B cell (primary cell): ENCODE data around the gene CIDEC. TPM values are rescaled to one million over a fixed set of nuclear protein-coding genes. Genes with fewer than 3 reads are reported as not detected.

ENCODE experiments used
- ATAC-seq: fragments of 200-7000 bp; cut with Tn5 transposase; one replicate; pipeline ENCODE4 v1.10.0; 2021; ENCODE audit warnings: low read depth, mild to moderate bottlenecking, moderate number of reproducible peaks, moderate library complexity
- CTCF ChIA-PET: fragments of 350-600 bp; sonication (Branson Sonifier 250); formaldehyde crosslinking; loops from one replicate; lab custom pipeline; 2021; ENCODE audit warnings: antibody characterized with exemption, inconsistent platforms; lab: Charles Lee
- POLR2A ChIA-PET: fragments of 350-600 bp; sonication (Branson Sonifier 250); formaldehyde crosslinking; loops from one replicate; lab custom pipeline; 2021; ENCODE audit warnings: antibody characterized with exemption; lab: Charles Lee
- DNase-seq: peaks from one replicate; pipeline ENCODE4 v3.0.0; 2013
- H2AFZ ChIP-seq: 2 replicates; pipeline ENCODE4 v1.6.1; 2012; ENCODE audit warnings: mild to moderate bottlenecking, low read depth, low read length; ENCODE audit not compliant: insufficient read depth, poor library complexity, severe bottlenecking
- H3K27ac ChIP-seq, 2 donors: 1 replicate in 1 of 2; 2 replicates in 1 of 2; pipeline ENCODE4 v1.5.1; 2012 to 2013; ENCODE audit warnings: low read length in 2 of 2, mild to moderate bottlenecking in 2 of 2, moderate library complexity in 1 of 2
- H3K27me3 ChIP-seq, 4 experiments: fragments of 200-600 bp in 1 of 4; sonication (generic) in 1 of 4; replicated peaks in 1 of 4; 1 replicate in 2 of 4; 2 replicates in 2 of 4; pipeline versions ENCODE4 v1.6.1 to v1.7.0; 2013 to 2016; ENCODE audit warnings: low read length in 3 of 4, mild to moderate bottlenecking in 2 of 4, mixed read lengths in 1 of 4, moderate library complexity in 1 of 4; ENCODE audit not compliant: insufficient read depth in 4 of 4, control insufficient read depth in 3 of 4; ENCODE audit errors: control extremely low read depth in 1 of 4
- H3K36me3 ChIP-seq, 2 experiments: replicated peaks in 1 of 2; 1 replicate in 1 of 2; 2 replicates in 1 of 2; pipeline versions ENCODE4 v1.6.1 to v1.7.1; 2013; ENCODE audit warnings: low read length in 1 of 2; ENCODE audit not compliant: insufficient read depth in 2 of 2, control insufficient read depth in 1 of 2; ENCODE audit errors: control extremely low read depth in 1 of 2, extremely low read depth in 1 of 2
- H3K4me1 ChIP-seq, 2 donors: fragments of 200-600 bp in 1 of 2; sonication (generic) in 1 of 2; 1 replicate in 1 of 2; 2 replicates in 1 of 2; pipeline versions ENCODE4 v1.5.1 to v1.6.1; 2013 to 2017; ENCODE audit warnings: low read length in 2 of 2; ENCODE audit not compliant: control insufficient read depth in 2 of 2, insufficient read depth in 2 of 2
- H3K4me2 ChIP-seq: replicated peaks from 2 replicates; pipeline ENCODE3; 2012; ENCODE audit warnings: mild to moderate bottlenecking, low read depth, low read length; ENCODE audit not compliant: poor library complexity, severe bottlenecking
- H3K4me3 ChIP-seq, 5 experiments: fragments of 200-600 bp in 1 of 5; sonication (generic) in 1 of 5; 1 replicate in 3 of 5; 2 replicates in 2 of 5; pipeline versions ENCODE4 v1.5.1 to v1.7.0; 2011 to 2016; ENCODE audit warnings: low read length in 4 of 5, mild to moderate bottlenecking in 4 of 5, low read depth in 2 of 5, control low read depth in 1 of 5, moderate library complexity in 1 of 5; ENCODE audit not compliant: insufficient read depth in 1 of 5; ENCODE audit errors: control extremely low read depth in 1 of 5, extremely low read depth in 1 of 5
- H3K79me2 ChIP-seq: fragments of 200-600 bp; sonication (generic); one replicate; pipeline ENCODE4 v1.6.0; 2016; ENCODE audit warnings: low read length; ENCODE audit not compliant: control insufficient read depth, insufficient read depth
- H3K9ac ChIP-seq: fragments of 200-600 bp; sonication (generic); 2 replicates; pipeline ENCODE4 v1.6.1; 2017; ENCODE audit warnings: mild to moderate bottlenecking, low read length, moderate library complexity
- H3K9me3 ChIP-seq, 3 donors: one replicate each; pipeline versions ENCODE4 v1.6.1 to v1.7.1; 2013; ENCODE audit warnings: low read length in 2 of 3; ENCODE audit not compliant: control insufficient read depth in 2 of 3, insufficient read depth in 1 of 3; ENCODE audit errors: control extremely low read depth in 1 of 3
- H4K20me1 ChIP-seq: 2 replicates; pipeline ENCODE4 v1.6.0; 2012; ENCODE audit warnings: mild to moderate bottlenecking, low read length; ENCODE audit not compliant: insufficient read depth, control insufficient read depth, poor library complexity, severe bottlenecking
- H3K27ac Mint-ChIP-seq: one replicate; pipeline ENCODE4 v1.8.0; 2021; ENCODE audit warnings: mixed read lengths
- H3K27me3 Mint-ChIP-seq: one replicate; pipeline ENCODE4 v1.8.0; 2021; ENCODE audit warnings: mixed read lengths
- H3K4me1 Mint-ChIP-seq: one replicate; pipeline ENCODE4 v1.8.0; 2021; ENCODE audit warnings: mixed read lengths
- H3K4me3 Mint-ChIP-seq: one replicate; pipeline ENCODE4 v1.8.0; 2021; ENCODE audit warnings: mixed read lengths
- H3K9me3 Mint-ChIP-seq: one replicate; pipeline ENCODE4 v1.8.0; 2022; ENCODE audit warnings: mixed read lengths; ENCODE audit not compliant: insufficient read depth
- CTCF ChIP-seq: fragments of 200-600 bp; IDR thresholded peaks from one replicate; pipeline ENCODE4 v1.8.0; 2022; ENCODE audit warnings: antibody characterized with exemption, mild to moderate bottlenecking
- EZH2 ChIP-seq: IDR thresholded peaks from 2 replicates; pipeline ENCODE4 v1.6.1; 2012; ENCODE audit warnings: borderline replicate concordance, low read depth, mild to moderate bottlenecking, moderate library complexity, low read length; ENCODE audit not compliant: insufficient read depth, poor library complexity, severe bottlenecking
- WGBS: methylation state at CpG from one replicate; pipeline ENCODE4 v1.1.5; 2013; ENCODE audit warnings: missing lambda C conversion rate; ENCODE audit not compliant: insufficient coverage; 5-methylcytosine and 5-hydroxymethylcytosine counted together
- intact Hi-C: fragments of 100-400 bp; cut with micrococcal nuclease; formaldehyde crosslinking; loops from one replicate; pipeline ENCODE4 v1.10.0; 2022
- polyA plus RNA-seq: library from polyadenylated mRNA; depleted of rRNA; stranded (reverse); fragments of >200 nt; gene quantifications from 2 replicates; pipeline ENCODE4 v1.2.3, GENCODE V29; 2012
- total RNA-seq, 2 donors: library from RNA; stranded (reverse); fragments of 120-200 nt in 1 of 2; gene quantifications; 1 replicate in 1 of 2; 2 replicates in 1 of 2; pipeline versions ENCODE4 v1.2.3 to v1.2.4, GENCODE V29; 2013 to 2022

The CIDEC gene
- total and polyA plus RNA-seq, 2 donors (not counting 1 experiment from before 2014, with no cell fraction given): not detected

- H3K4me1 Mint-ChIP-seq: peaks cover 15% of the 10 kb centered on the region
- Histone ChIP-seq H3K79me2 (no peaks in the 10 kb centered on the region), H2AFZ (no peak overlapping the region), H3K9ac (no peak overlapping the region), H3K4me2 (no peak overlapping the region), H3K9me3 (no peaks in the 10 kb centered on the region), H3K4me3 (no peak overlapping the region), H3K36me3 (no peaks in the 10 kb centered on the region), H3K27me3 (peaks cover 0 to 21% (median 9%) of the 10 kb centered on the region in 4 experiments), H3K4me1 (peaks cover 17 to 20% of the 10 kb centered on the region in 2 donors), H4K20me1 (no peaks in the 10 kb centered on the region), H3K27ac (no peak overlapping the region)
- intact Hi-C loops: no loop called here
- POLR2A ChIA-PET: no interaction called here
- 90% methylated on average over 1 of the region's 8 CpGs for WGBS
- H3K27ac Mint-ChIP-seq: no peak overlapping the region
- H3K4me3 Mint-ChIP-seq: peak overlapping the region; percentile 39
- no peak for ATAC-seq
- CTCF ChIA-PET: no interaction called here
- peaks cover 6% of the 10 kb centered on the region for H3K27me3 Mint-ChIP-seq
- no peak for DNase-seq
- no peaks in the 10 kb centered on the region for H3K9me3 Mint-ChIP-seq
- TF ChIP-seq CTCF (no peak), EZH2 (no peak)
Measured at GRCh38 chr3:9918261-9919038, 38.4 kb upstream of the CIDEC start.

- H3K9me3 ChIP-seq: no peaks in the 10 kb centered on the region
- no peak for TF ChIP-seq EZH2
- TF ChIP-seq CTCF: no peak
- H3K4me2 ChIP-seq: no peak overlapping the region
- ChIA-PET POLR2A (no interaction called here), CTCF (no interaction called here)
- DNase-seq (no peak), ATAC-seq (no peak)
- H2AFZ ChIP-seq: no peak overlapping the region
- H3K79me2 ChIP-seq: no peaks in the 10 kb centered on the region
- no peak overlapping the region for H3K4me3 ChIP-seq
- intact Hi-C loops: no loop called here
- peaks cover 7% of the 10 kb centered on the region for H3K27me3 Mint-ChIP-seq
- WGBS: 94% methylated on average over 10 of the region's 10 CpGs
- no peak overlapping the region for H3K9ac ChIP-seq
- H3K36me3 ChIP-seq: no peaks in the 10 kb centered on the region
- no peak overlapping the region for H3K27ac ChIP-seq
- H3K4me3 Mint-ChIP-seq: peak overlapping the region; percentile 39
- H3K27me3 ChIP-seq: peaks cover 0 to 22% (median 9%) of the 10 kb centered on the region in 4 experiments
- H3K9me3 Mint-ChIP-seq: no peaks in the 10 kb centered on the region
- no peak overlapping the region for H3K27ac Mint-ChIP-seq
- H3K4me1 Mint-ChIP-seq: peaks cover 15% of the 10 kb centered on the region
- no peaks in the 10 kb centered on the region for H4K20me1 ChIP-seq
- peaks cover 17 to 20% of the 10 kb centered on the region in 2 donors for H3K4me1 ChIP-seq
Measured at GRCh38 chr3:9917820-9918219, 37.8 kb upstream of the CIDEC start.
